Activated CD4-positive, alpha-beta T cell treated with anti-CD3 and anti-CD28 coated beads for 36 hours (primary cell): Measurements from ENCODE around the gene ITGAE. TPM values are rescaled to one million over a fixed set of nuclear protein-coding genes. Genes with fewer than 3 reads are reported as not detected.
"Not testable (repeated sequence)": the region's sequence is repeated elsewhere in the genome, so short reads cannot be mapped to it uniquely, and the experiment has no call there.

ENCODE experiments used
- ATAC-seq: fragments of 200-7000 bp; cut with Tn5 transposase; one replicate; pipeline ENCODE4 v1.10.0; 2021; ENCODE audit warnings: mild to moderate bottlenecking, moderate library complexity
- CTCF ChIA-PET: fragments of 350-600 bp; sonication (Branson Sonifier 250); formaldehyde crosslinking; loops from one replicate; lab custom pipeline; 2021; ENCODE audit warnings: antibody characterized with exemption; lab: Charles Lee
- POLR2A ChIA-PET: fragments of 350-600 bp; sonication (Branson Sonifier 250); formaldehyde crosslinking; loops from one replicate; lab custom pipeline; 2021; ENCODE audit warnings: antibody characterized with exemption, inconsistent platforms; lab: Charles Lee
- DNase-seq: peaks from one replicate; pipeline ENCODE4 v3.0.0-alpha.2; 2020
- H3K27ac Mint-ChIP-seq: one replicate; pipeline ENCODE4 v1.8.0; 2021; ENCODE audit warnings: mixed read lengths
- H3K27me3 Mint-ChIP-seq: one replicate; pipeline ENCODE4 v1.8.0; 2021; ENCODE audit warnings: mixed read lengths
- H3K36me3 Mint-ChIP-seq: one replicate; pipeline ENCODE4 v1.8.0; 2021; ENCODE audit warnings: low read depth, mixed read lengths
- H3K4me1 Mint-ChIP-seq: one replicate; pipeline ENCODE4 v1.8.0; 2021; ENCODE audit warnings: mixed read lengths
- H3K4me3 Mint-ChIP-seq: one replicate; pipeline ENCODE4 v1.8.0; 2021; ENCODE audit warnings: mild to moderate bottlenecking, moderate library complexity, mixed read lengths
- H3K9me3 Mint-ChIP-seq: one replicate; pipeline ENCODE4 v1.8.0; 2021; ENCODE audit warnings: low read depth, mixed read lengths
- intact Hi-C, 2 experiments: fragments of 100-400 bp; cut with DNase I in 1 of 2; cut with micrococcal nuclease in 1 of 2; formaldehyde crosslinking; loops; one replicate each; pipeline versions ENCODE4 v1.14.2 to v1.15.1; 2022 to 2024; cut with DNase I, micrococcal nuclease
- total RNA-seq, 2 experiments: library from RNA; stranded (reverse); gene quantifications; one replicate each; pipeline ENCODE4 v1.2.3, GENCODE V29; 2021

ITGAE gene
- total RNA-seq, 2 experiments from 2014 or later = 20.9 to 41.1 TPM

DNA sequence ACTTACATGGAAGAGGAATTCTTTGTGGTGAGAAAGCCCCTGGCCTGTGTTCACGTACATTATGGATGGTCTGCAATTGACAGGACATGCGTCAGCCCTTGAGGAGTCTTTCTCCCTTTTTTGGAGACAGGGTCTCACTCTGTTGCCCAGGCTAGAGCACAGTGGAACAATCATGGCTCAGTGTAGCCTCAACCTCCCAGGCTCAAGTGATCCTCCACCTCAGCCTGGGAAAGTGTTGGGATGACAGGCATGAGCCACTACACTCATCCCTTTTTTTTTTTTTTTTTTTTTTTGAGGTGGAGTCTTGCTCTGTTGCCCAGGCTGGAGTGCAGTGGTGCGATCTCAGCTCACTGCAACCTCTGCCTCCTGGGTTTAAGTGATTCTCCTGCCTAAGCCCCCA, 72.9 kb downstream of the ITGAE start:
- H3K4me3 Mint-ChIP-seq, POLR2A ChIA-PET: not testable (repeated sequence)
- intact Hi-C loops = loop anchor here in 1 of 2 experiments (10.0 kb wide), 3 partner anchors 637 to 1893 kb away; partner anchors contain the start of genes PELP1, RPA1 and UBE2G1

DNA sequence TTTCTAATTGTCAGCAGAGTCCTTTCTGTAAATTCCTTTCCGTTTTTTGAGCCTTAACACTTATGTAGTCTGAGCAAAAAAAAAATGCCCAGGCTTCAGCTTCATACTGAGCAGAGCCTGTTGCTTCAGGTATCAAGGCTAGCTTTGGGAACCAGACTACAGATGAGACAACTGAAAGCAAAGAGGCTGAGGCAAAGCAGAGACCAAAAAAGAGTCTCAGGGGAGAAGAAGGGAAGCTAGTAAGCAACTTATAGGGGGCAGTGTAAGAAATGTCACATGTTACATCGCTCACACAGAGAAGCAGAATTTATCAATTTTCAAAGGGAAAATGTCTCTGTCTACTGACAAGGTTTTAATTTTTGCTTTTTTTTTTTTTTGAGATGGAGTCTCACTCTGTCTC, 73.9 kb downstream of the ITGAE start:
- peaks cover 46% of the 10 kb centered on the region for H3K36me3 Mint-ChIP-seq
- peak overlapping the region; percentile 63 for H3K27ac Mint-ChIP-seq
- no peaks in the 10 kb centered on the region for H3K27me3 Mint-ChIP-seq
- ChIA-PET CTCF (interaction anchor here (0.8 to 5.2 kb wide), 4 partner anchors 11 to 101 kb away, joined by 3 to 36 read pairs (median 4); no protein-coding TSS in a partner anchor), POLR2A (interaction anchor here (0.6 to 1.7 kb wide), 2 partner anchors 9 to 16 kb away, joined by 3 to 4 read pairs; no protein-coding TSS in a partner anchor)
- DNase-seq (no peak), ATAC-seq (no peak)
- intact Hi-C loops = loop anchor here in 1 of 2 experiments (10.0 kb wide), 3 partner anchors 638 to 1892 kb away; partner anchors contain the start of genes PELP1, RPA1 and UBE2G1
- peaks cover 33% of the 10 kb centered on the region for H3K4me1 Mint-ChIP-seq
- no peaks in the 10 kb centered on the region for H3K9me3 Mint-ChIP-seq
- H3K4me3 Mint-ChIP-seq = peak overlapping the region; percentile 19

More for the DNA sequence above, 72.9 kb downstream of the ITGAE start:
- H3K27ac Mint-ChIP-seq, ATAC-seq, H3K9me3 Mint-ChIP-seq, H3K27me3 Mint-ChIP-seq, DNase-seq: not testable (repeated sequence)
- Mint-ChIP-seq H3K4me1 (peaks cover 26% of the 10 kb centered on the region), H3K36me3 (peaks cover 38% of the 10 kb centered on the region)
- CTCF ChIA-PET = interaction anchor here (0.7 to 5.2 kb wide), 4 partner anchors 10 to 117 kb away, joined by 3 to 36 read pairs (median 4); no protein-coding TSS in a partner anchor

DNA sequence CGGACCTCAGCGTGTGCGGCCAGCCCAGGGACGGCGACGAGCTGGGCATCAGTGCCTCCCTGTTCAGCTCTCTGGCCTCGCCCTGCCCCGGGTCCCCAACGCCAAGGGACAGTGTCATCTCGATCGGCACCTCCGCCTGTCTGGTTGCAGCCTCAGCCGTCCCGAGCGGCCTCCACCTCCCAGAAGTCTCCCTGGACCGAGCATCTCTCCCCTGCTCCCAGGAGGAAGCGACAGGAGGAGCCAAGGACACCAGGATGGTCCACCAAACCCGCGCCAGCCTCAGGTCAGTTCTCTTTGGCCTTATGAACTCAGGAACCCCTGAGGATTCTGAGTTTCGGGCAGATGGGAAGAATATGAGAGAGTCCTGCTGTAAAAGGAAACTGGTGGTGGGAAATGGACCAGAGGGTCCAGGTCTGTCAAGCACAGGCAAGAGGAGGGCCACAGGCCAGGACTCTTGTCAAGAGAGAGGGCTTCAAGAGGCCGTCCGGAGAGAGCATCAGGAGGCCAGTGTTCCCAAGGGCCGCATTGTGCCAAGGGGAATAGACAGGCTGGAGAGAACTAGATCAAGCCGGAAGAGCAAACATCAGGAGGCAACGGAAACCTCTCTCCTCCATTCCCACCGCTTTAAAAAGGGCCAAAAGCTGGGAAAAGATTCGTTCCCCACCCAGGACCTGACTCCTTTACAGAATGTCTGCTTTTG, 76.5 kb downstream of the ITGAE start:
- peak overlapping the region; percentile 76 for H3K27ac Mint-ChIP-seq
- DNase-seq (no peak), ATAC-seq (no peak)
- no peaks in the 10 kb centered on the region for H3K27me3 Mint-ChIP-seq
- H3K36me3 Mint-ChIP-seq = peaks cover 65% of the 10 kb centered on the region
- ChIA-PET POLR2A (interaction anchor here (0.6 to 2.9 kb wide), 3 partner anchors 14 to 1185 kb away, joined by 3 to 13 read pairs (median 3); no protein-coding TSS in a partner anchor), CTCF (interaction anchor here (1.0 to 2.8 kb wide), 5 partner anchors 13 to 122 kb away, joined by 3 to 22 read pairs (median 8); no protein-coding TSS in a partner anchor)
- intact Hi-C loops = loop anchor here in 1 of 2 experiments (1.0 to 10.0 kb wide), 8 partner anchors 168 to 1890 kb away; partner anchors contain the start of genes ATP2A3, CAMKK1, CYB5D2 and PELP1
- H3K9me3 Mint-ChIP-seq = no peaks in the 10 kb centered on the region
- H3K4me1 Mint-ChIP-seq = peaks cover 55% of the 10 kb centered on the region
- H3K4me3 Mint-ChIP-seq = peak overlapping the region; percentile 83

DNA sequence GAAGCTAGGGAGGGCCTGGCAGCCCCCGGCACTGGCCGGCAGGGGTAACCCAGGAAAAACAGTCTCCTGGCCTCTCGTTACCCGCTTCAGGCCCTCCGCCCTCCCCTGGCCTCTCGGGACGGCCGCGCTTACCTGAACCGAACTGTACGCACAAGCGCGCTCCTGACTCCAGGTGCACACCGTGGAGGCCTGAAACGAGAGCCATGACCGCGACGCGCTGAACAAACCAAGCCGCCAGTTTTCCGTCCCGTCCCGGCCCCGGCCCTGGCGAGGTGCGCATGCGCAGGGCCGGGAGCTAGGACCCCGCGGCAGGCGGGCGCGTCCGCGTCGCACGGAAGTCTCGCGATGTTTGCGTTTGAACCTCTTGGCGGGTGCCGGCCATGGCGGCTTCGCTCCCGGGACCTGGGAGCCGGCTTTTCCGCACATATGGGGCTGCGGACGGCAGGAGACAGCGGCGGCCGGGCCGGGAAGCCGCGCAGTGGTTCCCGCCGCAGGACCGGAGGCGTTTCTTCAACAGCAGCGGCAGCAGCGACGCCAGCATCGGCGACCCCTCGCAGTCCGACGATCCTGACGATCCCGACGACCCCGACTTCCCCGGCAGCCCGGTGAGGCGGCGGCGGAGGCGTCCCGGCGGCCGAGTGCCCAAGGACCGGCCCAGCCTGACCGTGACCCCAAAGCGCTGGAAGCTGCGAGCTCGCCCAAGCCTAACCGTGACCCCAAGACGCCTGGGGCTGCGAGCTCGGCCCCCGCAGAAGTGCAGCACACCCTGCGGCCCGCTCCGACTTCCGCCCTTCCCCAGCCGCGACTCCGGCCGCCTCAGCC, 77.2 kb downstream of the ITGAE start, which contains the start of gene HASPIN:
Gene HASPIN, plus strand, starts transcription at position 348 of the 822 bp plus-strand sequence. Its CDS starts 33 bp downstream, at position 381.
- POLR2A ChIA-PET = interaction anchor here (0.5 to 2.9 kb wide), 7 partner anchors 11 to 1184 kb away, joined by 3 to 13 read pairs (median 4); no protein-coding TSS in a partner anchor
- Mint-ChIP-seq H3K9me3 (no peaks in the 10 kb centered on the region), H3K4me1 (peaks cover 58% of the 10 kb centered on the region), H3K27me3 (no peaks in the 10 kb centered on the region), H3K36me3 (peaks cover 67% of the 10 kb centered on the region), H3K4me3 (peak within 1 kb of the TSS; percentile 83), H3K27ac (peak within 1 kb of the TSS; percentile 93)
- intact Hi-C loops = loop anchor here (1.0 to 10.0 kb wide), 16 partner anchors 12 to 1889 kb away; partner anchors contain the start of genes ATP2A3 (in 1 of the 2), CAMKK1 (in 1 of the 2), CTNS (in 1 of the 2) and CYB5D2 (in 1 of the 2)
- CTCF ChIA-PET = interaction anchor here (0.7 to 2.8 kb wide), 11 partner anchors 8 to 123 kb away, joined by 3 to 22 read pairs (median 5); partner anchors contain the start of gene P2RX5
- ATAC-seq (peak; percentile 86), DNase-seq (peak; percentile 96)

GRCh38 chr17:3723188-3723555, 77.8 kb downstream of the ITGAE start:
- intact Hi-C loops = loop anchor here (1.0 to 10.0 kb wide), 15 partner anchors 12 to 1888 kb away; partner anchors contain the start of genes CAMKK1 (in 1 of the 2), CTNS (in 1 of the 2), CYB5D2 (in 1 of the 2) and EMC6 (in 1 of the 2)
- POLR2A ChIA-PET = interaction anchor here (0.8 to 2.9 kb wide), 4 partner anchors 10 to 28 kb away, joined by 3 to 13 read pairs (median 4); no protein-coding TSS in a partner anchor
- peak; percentile 1 for ATAC-seq

GRCh38 chr17:3722716-3723115, 78.3 kb downstream of the ITGAE start:
- DNase-seq (no peak), ATAC-seq (no peak)
- H3K4me3 Mint-ChIP-seq = peak overlapping the region; percentile 83
- POLR2A ChIA-PET = interaction anchor here (1.0 to 2.9 kb wide), 3 partner anchors 10 to 28 kb away, joined by 3 to 13 read pairs (median 5); no protein-coding TSS in a partner anchor
- peaks cover 75% of the 10 kb centered on the region for H3K36me3 Mint-ChIP-seq
- H3K9me3 Mint-ChIP-seq = no peaks in the 10 kb centered on the region
- peak overlapping the region; percentile 93 for H3K27ac Mint-ChIP-seq
- no peaks in the 10 kb centered on the region for H3K27me3 Mint-ChIP-seq
- CTCF ChIA-PET = interaction anchor here (0.7 to 2.8 kb wide), 15 partner anchors 9 to 908 kb away, joined by 3 to 22 read pairs (median 4); partner anchors contain the start of gene P2RX5
- H3K4me1 Mint-ChIP-seq = peaks cover 65% of the 10 kb centered on the region
- intact Hi-C loops = loop anchor here (1.0 to 10.0 kb wide), 15 partner anchors 11 to 1888 kb away; partner anchors contain the start of genes CAMKK1 (in 1 of the 2), CTNS (in 1 of the 2), CYB5D2 (in 1 of the 2) and EMC6 (in 1 of the 2)

More at GRCh38 chr17:3723188-3723555, 77.8 kb downstream of the ITGAE start:
- Mint-ChIP-seq H3K27me3 (no peaks in the 10 kb centered on the region), H3K27ac (peak overlapping the region; percentile 93), H3K4me1 (peaks cover 63% of the 10 kb centered on the region), H3K9me3 (no peaks in the 10 kb centered on the region), H3K36me3 (peaks cover 73% of the 10 kb centered on the region), H3K4me3 (peak overlapping the region; percentile 83)
- CTCF ChIA-PET = interaction anchor here (0.7 to 2.8 kb wide), 14 partner anchors 9 to 909 kb away, joined by 3 to 22 read pairs (median 5); partner anchors contain the start of gene P2RX5
- no peak for DNase-seq

- no peak for DNase-seq
- Mint-ChIP-seq H3K27me3 (no peaks in the 10 kb centered on the region), H3K4me1 (peaks cover 53% of the 10 kb centered on the region), H3K27ac (peak overlapping the region; percentile 37), H3K9me3 (no peaks in the 10 kb centered on the region), H3K4me3 (no peak overlapping the region), H3K36me3 (peaks cover 72% of the 10 kb centered on the region)
- ATAC-seq = no peak
- CTCF ChIA-PET = interaction anchor here (0.7 to 0.9 kb wide), 2 partner anchors 19 to 68 kb away, joined by 3 read pairs; no protein-coding TSS in a partner anchor
- POLR2A ChIA-PET = interaction anchor here (0.8 kb wide), 1 partner anchor 50 kb away, joined by 4 read pairs; the partner anchor contains the start of gene EMC6
- intact Hi-C loops = no loop called here
These were observed 81.7 kb downstream of the ITGAE start for GRCh38 chr17:3719265-3719664.

DNA sequence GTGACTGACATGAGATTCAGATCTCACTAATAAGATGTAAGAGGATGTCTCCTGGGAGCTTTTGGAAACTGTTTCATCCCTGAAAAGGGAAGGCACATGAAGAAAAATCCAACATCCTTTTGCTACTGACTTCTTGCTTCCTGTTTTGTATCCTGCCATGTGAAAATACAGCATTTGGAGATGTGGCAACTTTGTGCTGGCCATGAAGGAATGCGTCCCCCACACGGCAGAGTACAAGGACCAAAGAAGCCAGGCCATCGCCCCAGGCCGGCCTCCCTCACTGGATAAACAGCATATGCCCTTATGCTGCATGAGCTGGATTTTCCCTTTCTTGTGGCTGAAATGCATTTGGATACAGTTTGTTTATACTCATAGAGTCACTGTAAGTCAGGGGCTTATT, 82.8 kb downstream of the ITGAE start:
- CTCF ChIA-PET = interaction anchor here (0.7 to 1.3 kb wide), 4 partner anchors 17 to 250 kb away, joined by 3 read pairs; no protein-coding TSS in a partner anchor
- intact Hi-C loops = no loop called here
- H3K27ac Mint-ChIP-seq = peak overlapping the region; percentile 6
- no peak for DNase-seq
- peaks cover 56% of the 10 kb centered on the region for H3K4me1 Mint-ChIP-seq
- no peaks in the 10 kb centered on the region for H3K27me3 Mint-ChIP-seq
- H3K9me3 Mint-ChIP-seq = no peaks in the 10 kb centered on the region
- no peak overlapping the region for H3K4me3 Mint-ChIP-seq
- no peak for ATAC-seq
- POLR2A ChIA-PET = interaction anchor here (0.5 kb wide), 1 partner anchor 93 kb away, joined by 5 read pairs; no protein-coding TSS in a partner anchor
- peaks cover 73% of the 10 kb centered on the region for H3K36me3 Mint-ChIP-seq

DNA sequence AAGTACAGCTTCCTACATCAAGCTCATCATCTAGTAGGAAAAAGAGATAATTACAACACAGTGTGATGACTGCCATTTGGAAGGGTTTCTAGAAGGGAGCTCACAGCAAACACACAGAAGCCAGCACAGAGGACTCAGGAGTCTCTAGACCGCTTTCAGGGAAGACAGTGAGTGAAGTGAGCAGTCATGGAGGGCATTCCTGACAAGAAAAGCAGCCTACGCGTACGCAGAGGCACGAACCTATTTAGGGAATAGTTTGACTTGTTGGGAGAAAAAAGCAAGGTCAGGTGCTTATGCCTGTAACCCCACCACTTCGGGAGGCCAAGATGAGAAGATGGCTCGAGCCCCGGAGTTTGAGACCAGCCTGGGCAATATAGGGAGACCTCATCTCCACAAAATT, 85.7 kb downstream of the ITGAE start:
- intact Hi-C loops = no loop called here
- Mint-ChIP-seq H3K9me3 (no peaks in the 10 kb centered on the region), H3K27me3 (no peaks in the 10 kb centered on the region), H3K4me1 (peaks cover 56% of the 10 kb centered on the region), H3K27ac (peak overlapping the region; percentile 52), H3K36me3 (peaks cover 69% of the 10 kb centered on the region), H3K4me3 (no peak overlapping the region)
- POLR2A ChIA-PET = no interaction called here
- no peak for DNase-seq
- CTCF ChIA-PET = interaction anchor here (0.5 to 1.0 kb wide), 2 partner anchors 19 to 23 kb away, joined by 3 read pairs; no protein-coding TSS in a partner anchor
- no peak for ATAC-seq
